Fibroblast of skin of right quadriceps (primary cell): ENCODE results near the gene LCE1E.

Source experiments
- DNase-seq: peaks from one replicate; pipeline ENCODE4 v3.0.0-alpha.2; 2013

LCE1E gene

GRCh38 chr1:152786077-152786476 lies at the start of gene LCE1E:
Gene LCE1E (plus strand): TSS chr1:152786257. CDS start chr1:152787300, 1,043 bp downstream.
- no peak for DNase-seq

GRCh38 chr1:152737997-152738396 lies 48.1 kb upstream of the LCE1E start:
- no peak for DNase-seq

- no peak for DNase-seq
These were observed 46.2 kb upstream of the LCE1E start for GRCh38 chr1:152739841-152740240.

GRCh38 chr1:152741656-152742055 lies 44.4 kb upstream of the LCE1E start:
- no peak for DNase-seq

- DNase-seq = peak; percentile 27
These were observed 42.5 kb upstream of the LCE1E start for GRCh38 chr1:152743371-152744145.

- no peak for DNase-seq
These were observed 40.8 kb upstream of the LCE1E start for GRCh38 chr1:152745289-152745704.

GRCh38 chr1:152745765-152746444 lies 40.2 kb upstream of the LCE1E start:
- no peak for DNase-seq

- no peak for DNase-seq
These were observed 38.2 kb upstream of the LCE1E start for GRCh38 chr1:152747831-152748230.

GRCh38 chr1:152752225-152752624 lies 33.8 kb upstream of the LCE1E start:
- peak; percentile 58 for DNase-seq

- no peak for DNase-seq
These were observed 32.5 kb upstream of the LCE1E start for GRCh38 chr1:152753586-152753985.

- no peak for DNase-seq
These were observed 29.2 kb upstream of the LCE1E start for GRCh38 chr1:152756872-152757271.

- DNase-seq = no peak
These were observed 28.3 kb upstream of the LCE1E start, which contains the start of gene KPRP for GRCh38 chr1:152757747-152758146. Gene KPRP (plus strand): TSS chr1:152758025. CDS start chr1:152759589, 1,564 bp downstream.

GRCh38 chr1:152758636-152759035 lies 27.4 kb upstream of the LCE1E start:
- DNase-seq = no peak

- DNase-seq = no peak
These were observed 26.4 kb upstream of the LCE1E start for GRCh38 chr1:152759453-152760173.

- DNase-seq = no peak
These were observed 25.4 kb upstream of the LCE1E start for GRCh38 chr1:152760551-152761190.

- DNase-seq = no peak
These were observed 24.3 kb upstream of the LCE1E start for GRCh38 chr1:152761609-152762213.

- DNase-seq = no peak
These were observed 17.1 kb upstream of the LCE1E start for GRCh38 chr1:152768847-152769533.

GRCh38 chr1:152770411-152770810 lies 15.6 kb upstream of the LCE1E start:
- DNase-seq = no peak

GRCh38 chr1:152774875-152775274 lies 11.2 kb upstream of the LCE1E start, which contains the start of gene LCE1F:
Gene LCE1F (plus strand): TSS chr1:152775140. CDS start chr1:152776372, 1,232 bp downstream.
- no peak for DNase-seq

- no peak for DNase-seq
These were observed 9.7 kb upstream of the LCE1E start for GRCh38 chr1:152776361-152776760.

- DNase-seq = no peak
These were observed 8.4 kb upstream of the LCE1E start for GRCh38 chr1:152777510-152778137.
